Suprapubic skin (tissue), 4 donors: Measurements from ENCODE around the gene SIGLEC12. TPM values are rescaled to one million over a fixed set of nuclear protein-coding genes. Genes with fewer than 3 reads are reported as not detected.
"Not testable (repeated sequence)": the region's sequence is repeated elsewhere in the genome, so short reads cannot be mapped to it uniquely, and the experiment has no call there.

Experiments used
- DNase-seq, 2 donors: peaks; one replicate each; pipeline ENCODE4 v3.0.0-alpha.2; 2019; ENCODE audit warnings: low spot score in 2 of 2
- H3K27ac ChIP-seq: fragments of 200-600 bp; sonication (generic); one replicate; pipeline ENCODE4 v1.5.1; 2019
- H3K27me3 ChIP-seq: fragments of 200-600 bp; sonication (generic); one replicate; pipeline ENCODE4 v1.5.1; 2019
- H3K36me3 ChIP-seq: fragments of 200-600 bp; sonication (generic); one replicate; pipeline ENCODE4 v1.5.1; 2019
- H3K4me1 ChIP-seq: fragments of 200-600 bp; sonication (generic); one replicate; pipeline ENCODE4 v1.5.1; 2019
- H3K4me3 ChIP-seq: fragments of 200-600 bp; sonication (generic); one replicate; pipeline ENCODE4 v1.5.1; 2019; ENCODE audit warnings: mild to moderate bottlenecking
- H3K9me3 ChIP-seq: fragments of 200-600 bp; sonication (generic); one replicate; pipeline ENCODE4 v1.5.1; 2019
- CTCF ChIP-seq, 2 donors: fragments of 200-600 bp in 1 of 2; fragments of 450-650 bp in 1 of 2; sonication (generic) in 1 of 2; IDR thresholded peaks; one replicate each; pipeline ENCODE4 v1.5.1; 2016 to 2019; ENCODE audit warnings: antibody characterized with exemption in 2 of 2, mild to moderate bottlenecking in 1 of 2, moderate library complexity in 1 of 2
- EP300 ChIP-seq: sonication (generic); formaldehyde crosslinking; IDR thresholded peaks from one replicate; pipeline ENCODE4 v1.6.1; 2017; ENCODE audit warnings: antibody characterized with exemption
- POLR2A ChIP-seq, 2 donors: fragments of 450-650 bp; IDR thresholded peaks; one replicate each; pipeline ENCODE4 v1.6.1; 2017; ENCODE audit warnings: antibody characterized with exemption in 2 of 2, mild to moderate bottlenecking in 2 of 2, moderate library complexity in 2 of 2
- POLR2AphosphoS5 ChIP-seq, 3 donors: sonication (generic); formaldehyde crosslinking; IDR thresholded peaks; one replicate each; pipeline ENCODE4 v1.6.1; 2017; ENCODE audit warnings: antibody characterized with exemption in 3 of 3
- WGBS: methylation state at CpG from one replicate; pipeline ENCODE4 v1.1.5; 2018; 5-methylcytosine and 5-hydroxymethylcytosine counted together
- total RNA-seq, 4 donors: library from RNA; depleted of rRNA; stranded (reverse); fragments of >200 nt; gene quantifications; one replicate each; pipeline ENCODE4 v1.1.0, GENCODE V29; 2016

SIGLEC12 gene
- total RNA-seq, 4 donors from 2014 or later = not detected

DNA sequence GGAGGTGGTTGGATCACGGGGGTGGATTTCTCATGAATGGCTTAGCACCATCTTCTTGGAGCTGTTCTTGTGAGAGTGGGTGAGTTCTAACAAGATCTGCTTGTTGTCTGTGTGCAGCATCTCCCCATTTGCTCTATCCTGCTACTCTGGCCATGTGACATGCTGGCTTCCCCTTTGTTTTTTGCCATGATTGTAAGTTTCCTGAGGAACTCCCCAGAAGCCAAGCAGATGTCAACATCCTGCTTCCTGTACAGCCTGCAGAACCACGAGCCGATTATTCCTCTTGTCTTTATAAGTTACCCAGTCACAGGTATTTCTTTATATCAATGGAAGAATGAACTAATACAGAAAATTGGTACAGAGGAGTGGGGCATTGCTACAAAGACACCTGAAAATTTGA, 2.3 kb upstream of the SIGLEC12 start:
- Histone ChIP-seq H3K9me3 (no peaks in the 10 kb centered on the region), H3K27ac (no peak overlapping the region), H3K4me1 (no peaks in the 10 kb centered on the region), H3K4me3 (no peak overlapping the region), H3K27me3 (peaks cover 5% of the 10 kb centered on the region), H3K36me3 (no peaks in the 10 kb centered on the region)
- TF ChIP-seq CTCF (IDR thresholded peaks at IDR 0.05) (no peak), POLR2A (IDR thresholded peaks at IDR 0.05) (no peak), POLR2AphosphoS5 (IDR thresholded peaks at IDR 0.05) (no peak), EP300 (no peak)
- DNase-seq = no peak
- WGBS = 65% methylated on average over 3 of the region's 3 CpGs

- no peak overlapping the region for H3K4me3 ChIP-seq
- TF ChIP-seq POLR2A (IDR thresholded peaks at IDR 0.05) (no peak), POLR2AphosphoS5 (IDR thresholded peaks at IDR 0.05) (no peak)
- WGBS = 76% methylated on average over 5 of the region's 5 CpGs
- H3K27me3 ChIP-seq = peaks cover 5% of the 10 kb centered on the region
- no peaks in the 10 kb centered on the region for H3K4me1 ChIP-seq
- no peaks in the 10 kb centered on the region for H3K9me3 ChIP-seq
- H3K27ac ChIP-seq = no peak overlapping the region
- no peak for DNase-seq
- no peaks in the 10 kb centered on the region for H3K36me3 ChIP-seq
Observed at GRCh38 chr19:51503286-51503817, 1.8 kb upstream of the SIGLEC12 start.

DNA sequence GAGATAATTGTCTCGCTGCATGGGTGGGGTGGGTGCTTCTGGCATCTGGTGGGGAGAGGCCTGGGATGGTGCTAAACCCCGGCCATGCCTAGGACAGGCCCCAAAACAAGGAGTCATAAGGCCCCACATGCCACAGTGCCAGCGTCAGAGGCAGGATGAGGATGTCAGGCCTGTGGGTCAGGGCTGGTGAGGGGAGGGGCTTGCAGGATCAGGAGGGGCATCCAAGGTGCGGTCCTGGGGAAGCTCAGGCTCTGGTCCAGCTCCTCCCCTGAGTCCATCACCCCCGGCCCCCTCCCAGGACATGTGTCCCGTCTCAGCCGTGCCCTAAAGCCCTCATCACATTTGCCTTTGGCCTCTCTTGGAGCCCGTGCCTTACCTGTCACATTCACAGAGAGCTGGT, 669 bp downstream of the SIGLEC12 start:
- WGBS = 70% methylated on average over 7 of the region's 8 CpGs
- DNase-seq = not testable (repeated sequence)

GRCh38 chr19:51497666-51498065, 3.9 kb downstream of the SIGLEC12 start:
- TF ChIP-seq EP300 (no peak), POLR2A (IDR thresholded peaks at IDR 0.05) (no peak), POLR2AphosphoS5 (IDR thresholded peaks at IDR 0.05) (no peak), CTCF (IDR thresholded peaks at IDR 0.05) (no peak)
- 41% methylated on average over 3 of the region's 3 CpGs for WGBS
- Histone ChIP-seq H3K36me3 (no peaks in the 10 kb centered on the region), H3K4me3 (no peak overlapping the region), H3K27ac (no peak overlapping the region), H3K9me3 (no peaks in the 10 kb centered on the region), H3K4me1 (no peaks in the 10 kb centered on the region), H3K27me3 (peaks cover 6% of the 10 kb centered on the region)
- no peak for DNase-seq

More for the DNA sequence above, 669 bp downstream of the SIGLEC12 start:
- not testable (repeated sequence) for H3K36me3 ChIP-seq, H3K27me3 ChIP-seq, H3K4me1 ChIP-seq, H3K4me3 ChIP-seq, H3K9me3 ChIP-seq, H3K27ac ChIP-seq

GRCh38 chr19:51493776-51494175, 7.8 kb downstream of the SIGLEC12 start:
- Histone ChIP-seq H3K27me3 (peaks cover 8% of the 10 kb centered on the region), H3K4me1 (no peaks in the 10 kb centered on the region), H3K9me3 (no peaks in the 10 kb centered on the region), H3K4me3 (no peak overlapping the region), H3K27ac (no peak overlapping the region), H3K36me3 (no peaks in the 10 kb centered on the region)
- 36% methylated on average over 2 of the region's 2 CpGs for WGBS
- TF ChIP-seq EP300 = no peak
- TF ChIP-seq POLR2A (IDR thresholded peaks at IDR 0.05) = no peak
- TF ChIP-seq POLR2AphosphoS5 (IDR thresholded peaks at IDR 0.05) = no peak
- no peak for TF ChIP-seq CTCF (IDR thresholded peaks at IDR 0.05)
- DNase-seq = no peak

DNA sequence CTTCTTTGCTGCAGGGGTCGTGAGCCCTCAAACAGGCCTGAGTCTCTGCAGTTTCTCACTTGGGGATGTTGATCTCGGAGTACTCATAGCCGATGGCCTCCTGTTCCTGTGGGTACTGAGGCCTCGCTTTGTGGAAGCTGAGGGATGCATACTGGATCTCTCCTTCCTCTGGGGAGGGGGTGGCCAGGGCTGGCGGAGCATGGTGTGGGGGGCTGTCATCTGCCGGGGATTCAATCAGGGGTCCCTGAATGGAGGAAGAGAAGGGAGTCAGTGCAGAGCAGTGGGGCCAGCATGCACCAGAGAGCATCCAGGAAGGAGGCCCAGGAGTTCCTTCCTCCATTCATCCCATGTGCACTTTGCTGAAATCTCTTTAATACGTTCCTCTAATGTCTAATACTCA, 10.0 kb downstream of the SIGLEC12 start:
- Histone ChIP-seq H3K36me3 (no peaks in the 10 kb centered on the region), H3K27ac (no peak overlapping the region), H3K4me3 (no peak overlapping the region), H3K9me3 (no peaks in the 10 kb centered on the region), H3K27me3 (peaks cover 8% of the 10 kb centered on the region), H3K4me1 (no peaks in the 10 kb centered on the region)
- WGBS = 77% methylated on average over 5 of the region's 7 CpGs
- DNase-seq = no peak
- TF ChIP-seq EP300 (no peak), CTCF (IDR thresholded peaks at IDR 0.05) (no peak), POLR2AphosphoS5 (IDR thresholded peaks at IDR 0.05) (no peak)
